ENCODE data around the gene HOXC10. TPM values are rescaled to one million over a fixed set of nuclear protein-coding genes. Genes with fewer than 3 reads are reported as not detected.

HOXC10 gene
- total RNA-seq, 1 experiment from 2014 or later: 3.8 TPM

- TF ChIP-seq REST (IDR thresholded peaks at IDR 0.05; ENCODE audit: low read depth) (no peak), TCF7L2 (IDR thresholded peaks at IDR 0.05; ENCODE audit: borderline replicate concordance, extremely low read depth, insufficient read depth, insufficient read length) (no peak), EZH2phosphoT487 (IDR thresholded peaks at IDR 0.05; ENCODE audit: borderline replicate concordance) (no peak), SP1 (IDR thresholded peaks at IDR 0.05; ENCODE audit: low read depth) (no peak), SRF (IDR thresholded peaks at IDR 0.05; ENCODE audit: low read depth) (no peak), ZBTB33 (IDR thresholded peaks at IDR 0.05; ENCODE audit: extremely low read depth, insufficient replicate concordance, low read length) (no peak), ELF1 (IDR thresholded peaks at IDR 0.05; ENCODE audit: borderline replicate concordance, low read depth) (no peak), YY1 (IDR thresholded peaks at IDR 0.05; ENCODE audit: extremely low read depth, insufficient replicate concordance, low read depth, low read length) (no peak), POLR2AphosphoS5 (IDR thresholded peaks at IDR 0.05; ENCODE audit: low read depth, low read length) (no peak)
These were observed 34.0 kb upstream of the HOXC10 start (continued) for GRCh38 chr12:53950789-53951576.
